ENCODE results near the gene QPCT.
"Not testable (repeated sequence)": the region's sequence is repeated elsewhere in the genome, so short reads cannot be mapped to it uniquely, and the experiment has no call there.

The QPCT gene

DNA sequence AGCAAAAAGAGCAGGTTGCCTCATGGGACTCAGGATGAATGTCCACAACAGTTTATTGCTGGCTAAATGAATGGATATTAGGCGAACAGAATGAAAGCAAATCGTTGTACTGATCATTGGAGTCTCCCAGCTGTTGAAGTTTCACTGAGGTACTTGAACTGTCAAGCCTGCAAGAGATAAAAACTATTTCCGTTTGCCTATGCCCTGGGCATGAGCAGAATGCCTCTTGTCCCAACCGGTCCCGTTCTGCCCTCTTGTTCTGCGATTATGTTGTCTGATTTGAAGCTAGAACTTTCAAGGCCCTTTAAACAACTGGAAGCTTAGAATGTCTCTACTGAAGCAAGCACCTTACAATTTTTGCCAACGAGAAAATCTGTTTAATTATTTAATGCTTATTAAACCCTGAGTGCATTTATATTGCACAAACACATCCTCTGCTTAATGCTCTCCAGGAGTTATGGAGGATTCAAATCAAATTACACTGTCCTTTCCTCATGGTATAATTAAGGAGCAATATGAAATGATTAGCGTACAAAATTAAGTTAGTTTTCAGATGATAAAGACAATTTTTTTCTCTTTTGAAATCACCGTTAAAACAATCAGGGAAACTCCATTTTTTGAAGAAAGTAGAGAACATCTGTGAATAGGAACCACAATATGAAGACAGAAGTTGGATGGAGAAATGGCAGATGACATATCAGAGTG lies 17.7 kb downstream of the QPCT start:
- no peak for DNase-seq

DNA sequence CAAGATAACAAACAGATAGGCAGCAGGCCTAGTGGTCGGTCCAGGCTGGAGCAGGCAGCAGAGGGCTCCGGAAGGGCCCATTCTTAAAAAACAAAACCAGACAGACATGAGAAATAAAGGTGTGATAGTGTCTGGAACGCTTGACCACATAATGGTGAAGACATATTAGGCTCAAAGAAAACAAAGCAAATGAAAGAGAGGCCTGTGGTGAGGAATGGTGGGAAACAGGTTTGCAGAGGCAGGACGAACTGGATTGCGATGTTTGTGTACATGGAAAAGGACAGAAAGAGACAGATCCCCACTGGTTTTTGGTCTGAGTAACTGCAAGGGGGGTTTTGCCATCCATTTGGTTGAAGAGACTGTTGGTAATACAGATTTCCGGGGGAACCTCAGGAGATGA lies 19.9 kb downstream of the QPCT start:
- no peak for DNase-seq

DNA sequence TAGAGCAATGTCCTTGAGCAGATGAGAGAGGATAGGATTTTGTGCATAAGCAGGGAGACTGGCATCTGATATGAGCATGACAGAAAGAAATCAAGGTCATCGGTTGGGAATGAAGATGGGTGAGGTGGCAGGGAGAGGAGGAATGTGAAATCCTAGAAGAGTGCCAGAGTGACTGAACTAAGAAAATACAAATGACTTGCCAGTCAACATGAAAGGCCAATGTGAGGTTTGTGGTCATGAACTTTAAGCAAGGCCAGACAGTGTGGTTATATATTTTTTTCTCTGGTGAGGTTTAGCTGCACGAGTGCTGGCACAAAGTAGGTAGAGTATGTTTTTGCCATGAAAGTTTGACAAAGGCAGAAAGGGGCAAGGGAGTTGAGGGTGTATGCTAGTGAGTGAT lies 21.2 kb downstream of the QPCT start:
- DNase-seq: peak; percentile 55

GRCh38 chr2:37366773-37367172 lies 22.3 kb downstream of the QPCT start:
- peak; percentile 28 for DNase-seq

- no peak for DNase-seq
Observed at GRCh38 chr2:37367310-37367709, 22.9 kb downstream of the QPCT start.

DNA sequence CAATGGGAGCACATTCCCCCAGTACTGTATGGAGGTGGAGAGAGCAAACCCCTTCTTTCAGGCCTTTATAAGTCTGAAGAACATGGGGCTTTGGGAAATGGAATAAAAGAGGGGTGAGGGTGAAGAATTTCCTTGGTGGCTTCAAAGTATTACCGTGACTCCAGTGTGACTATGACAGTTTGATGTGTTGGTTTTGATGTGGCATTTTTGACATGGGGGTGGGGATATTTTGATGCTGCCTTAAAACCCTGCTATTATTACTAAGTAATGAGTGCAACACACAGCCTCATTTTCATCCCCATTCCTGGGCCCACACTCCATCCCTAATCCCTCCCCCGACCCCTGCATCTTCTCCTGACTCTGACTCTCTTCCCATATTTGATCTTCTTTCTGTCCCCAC lies 23.6 kb downstream of the QPCT start:
- DNase-seq: no peak

GRCh38 chr2:37370666-37371065 lies 26.2 kb downstream of the QPCT start:
- no peak for DNase-seq

- no peak for DNase-seq
Observed at GRCh38 chr2:37372000-37372399, 27.6 kb downstream of the QPCT start.

DNA sequence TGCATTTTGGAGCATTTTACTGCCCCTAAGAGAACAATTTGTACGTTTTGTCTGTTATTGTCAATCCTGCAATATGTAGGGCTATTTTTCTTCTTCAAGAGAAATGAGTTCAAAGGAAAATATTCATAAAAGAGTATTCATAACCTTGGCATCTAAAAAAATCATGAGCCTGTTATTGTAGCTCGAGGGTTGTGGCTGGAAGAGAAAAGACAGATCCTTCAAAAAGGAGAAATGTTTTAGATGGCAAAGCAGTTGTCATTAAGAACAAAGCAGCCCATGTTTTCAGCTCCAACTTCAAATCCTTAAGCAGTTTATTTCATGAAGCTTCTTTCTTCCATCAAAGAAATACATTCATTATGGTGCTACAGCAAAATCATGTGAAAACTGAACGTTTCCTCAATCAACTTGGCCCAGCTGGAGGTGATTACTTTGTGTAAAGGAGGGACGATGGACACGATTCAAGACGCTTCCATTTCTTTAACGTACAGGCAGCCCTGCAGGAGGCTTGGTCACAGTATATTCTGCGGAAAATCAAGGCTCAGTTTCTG lies 31.4 kb downstream of the QPCT start:
- no peak for DNase-seq

GRCh38 chr2:37376421-37377186 lies 32.2 kb downstream of the QPCT start:
- peak; percentile 87 for DNase-seq

- DNase-seq: peak; percentile 86
Observed at GRCh38 chr2:37377187-37377532, 32.7 kb downstream of the QPCT start.

DNA sequence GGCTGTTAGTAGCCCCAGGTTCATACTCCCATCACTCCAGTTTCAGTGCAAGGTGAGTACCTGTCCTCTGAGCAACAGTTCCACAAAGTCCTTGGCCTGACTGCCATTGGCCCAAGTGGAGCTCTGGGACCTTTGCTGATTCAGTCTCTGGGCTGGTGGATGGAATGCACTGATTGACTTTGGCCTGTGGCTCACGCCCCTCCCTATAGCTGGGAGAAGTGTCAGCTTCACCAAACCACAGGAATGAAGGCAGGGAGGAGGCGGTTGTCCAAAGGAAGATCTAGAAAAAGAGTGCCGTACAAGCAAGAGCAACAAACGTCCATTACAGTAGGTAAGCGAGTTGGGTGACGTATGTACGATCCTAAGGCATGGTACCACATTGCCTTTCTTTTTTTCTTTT lies 34.0 kb downstream of the QPCT start:
- no peak for DNase-seq

DNA sequence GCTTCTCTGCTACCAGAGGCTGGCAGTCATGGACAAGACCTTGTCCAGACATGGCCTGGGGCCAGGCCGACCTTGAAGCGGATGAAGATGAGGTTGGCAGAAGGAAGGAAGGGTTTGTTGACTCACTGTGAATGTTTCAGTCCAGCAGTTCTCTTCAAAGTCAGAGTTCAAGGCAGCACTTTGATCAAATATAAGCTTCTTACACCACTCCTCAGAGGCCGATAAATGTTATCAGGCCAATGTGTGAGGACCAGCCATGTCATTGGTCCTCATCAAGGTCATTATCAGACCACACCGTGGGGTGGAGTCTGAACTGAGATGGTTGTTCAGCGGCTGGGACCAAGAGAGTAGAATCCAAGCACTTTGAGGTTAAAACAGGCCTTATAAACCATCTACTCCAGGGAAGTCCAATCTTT lies 35.5 kb downstream of the QPCT start:
- DNase-seq: no peak

DNA sequence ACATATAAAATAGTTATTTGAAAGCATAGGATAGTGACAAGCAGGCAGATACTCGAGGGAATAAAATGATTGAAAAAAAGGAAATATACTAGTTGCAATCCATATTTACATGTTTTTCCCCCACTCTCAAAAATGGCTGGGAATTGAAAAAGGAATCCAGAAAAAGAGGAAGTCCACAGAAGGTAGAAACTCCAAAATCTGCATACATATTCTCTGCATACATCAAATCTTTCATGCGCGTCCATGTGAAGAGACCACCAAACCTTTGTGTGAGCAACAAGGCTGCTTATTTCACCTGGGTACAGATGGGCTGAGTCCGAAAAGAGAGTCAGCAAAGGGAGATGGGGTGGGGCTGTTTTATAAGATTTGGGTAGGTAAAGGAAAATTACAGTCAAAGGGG lies 36.4 kb downstream of the QPCT start:
- DNase-seq: not testable (repeated sequence)

DNA sequence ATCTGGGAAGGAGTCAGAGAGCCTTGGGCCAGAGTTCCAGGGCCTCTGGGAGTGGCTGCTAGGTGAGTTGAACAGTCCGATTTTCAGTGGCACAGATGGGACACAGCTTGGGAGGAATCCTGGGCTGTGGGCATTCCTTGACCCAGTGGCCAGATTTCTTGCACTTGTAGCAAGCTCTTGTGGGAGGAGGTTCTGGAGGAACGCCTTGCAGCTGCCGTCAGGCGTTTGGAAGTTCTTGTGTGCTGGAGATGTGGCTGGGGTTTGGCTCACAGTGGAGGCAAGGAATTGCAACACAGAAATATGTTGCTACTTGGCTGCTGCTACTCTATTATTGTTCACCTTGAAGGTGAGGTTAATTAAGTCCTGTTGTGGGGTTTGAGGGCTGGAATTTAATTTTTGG lies 39.8 kb downstream of the QPCT start:
- not testable (repeated sequence) for DNase-seq

GRCh38 chr2:37387148-37387835 lies 42.9 kb downstream of the QPCT start:
- DNase-seq: no peak

GRCh38 chr2:37388074-37388473 lies 43.6 kb downstream of the QPCT start:
- no peak for DNase-seq

DNA sequence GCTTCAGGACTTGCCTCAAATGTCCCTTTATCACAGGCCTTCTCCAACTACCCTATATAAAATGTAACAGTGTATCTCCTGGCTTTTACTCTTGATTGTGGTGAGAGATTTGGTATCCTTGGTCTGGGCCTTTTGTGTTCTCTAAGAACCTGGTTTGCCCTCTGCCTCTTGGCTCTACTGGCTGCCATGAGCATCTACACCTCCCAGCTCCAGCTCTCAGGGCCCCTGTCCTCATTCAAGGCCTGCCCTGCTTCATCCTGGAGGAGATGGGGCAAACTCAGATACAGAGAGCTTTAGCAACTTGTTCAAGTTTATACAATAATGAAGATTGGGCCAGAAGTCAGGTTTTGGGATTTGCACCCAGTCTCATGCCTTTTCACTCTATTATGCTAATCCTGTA lies 45.0 kb downstream of the QPCT start:
- DNase-seq: peak; percentile 40

DNA sequence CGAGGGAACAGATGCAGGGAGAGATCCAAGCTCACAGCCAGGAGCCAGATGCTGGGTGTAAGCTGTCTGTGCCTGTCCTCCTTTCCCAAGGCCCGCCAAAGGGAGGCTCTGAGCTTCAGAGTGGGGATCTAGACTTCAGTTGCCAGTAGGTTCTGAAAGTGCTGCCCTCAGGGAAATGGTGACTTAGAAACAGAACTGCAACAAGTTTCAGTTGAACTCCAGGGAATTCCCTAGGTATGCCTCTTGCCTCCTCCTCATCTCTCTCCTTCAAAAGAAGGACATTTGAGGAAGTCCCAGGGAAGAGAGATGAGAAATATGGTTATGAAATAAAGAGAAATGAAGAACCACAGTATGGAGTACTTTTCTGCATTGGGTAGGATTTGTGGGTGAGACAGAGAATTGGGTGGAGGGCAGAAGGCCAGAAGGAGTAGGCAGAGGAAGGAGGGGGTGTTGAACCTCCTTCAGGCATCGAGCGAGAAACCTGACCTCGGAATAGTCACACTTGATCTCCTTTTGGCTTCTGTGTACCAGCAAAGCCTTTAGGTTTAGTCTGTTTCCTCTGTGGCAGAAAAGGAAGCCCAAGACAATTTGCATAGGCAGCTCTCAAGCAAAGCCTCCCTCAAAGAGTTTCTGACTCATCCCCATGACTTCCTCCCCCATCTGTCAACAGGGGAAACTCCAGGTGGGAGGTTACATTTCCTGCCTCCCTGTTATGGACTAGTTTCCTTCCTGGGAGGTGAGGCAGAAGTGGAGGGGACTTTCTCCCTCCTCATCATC lies 45.7 kb downstream of the QPCT start:
- peak; percentile 90 for DNase-seq

- no peak for DNase-seq
Observed at GRCh38 chr2:37390777-37391176, 46.3 kb downstream of the QPCT start.

GRCh38 chr2:37391711-37392110 lies 47.3 kb downstream of the QPCT start:
- no peak for DNase-seq

GRCh38 chr2:37392428-37392827 lies 48.0 kb downstream of the QPCT start:
- DNase-seq: no peak

DNA sequence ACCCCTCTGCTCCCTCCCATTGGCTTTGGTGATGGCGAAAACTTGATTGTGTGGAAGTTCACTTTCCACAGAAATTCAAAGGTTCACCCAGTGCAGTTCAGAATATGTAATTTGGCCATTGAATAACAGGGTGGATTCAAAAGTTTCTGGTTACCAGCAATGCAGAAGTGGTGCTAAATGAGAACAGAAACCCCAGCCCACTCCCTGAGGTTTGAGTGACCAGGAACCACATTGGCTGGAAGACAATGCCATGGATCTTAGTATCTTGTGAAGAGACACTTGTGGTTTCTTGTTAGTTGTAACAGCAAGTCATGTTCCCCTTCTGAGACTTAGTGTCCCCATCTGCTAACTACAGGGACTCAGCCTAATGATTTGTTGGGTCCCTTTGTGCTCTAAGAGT lies 49.8 kb downstream of the QPCT start:
- DNase-seq: no peak

Data from activated CD4-positive, alpha-beta T cell treated with anti-CD3 and anti-CD28 coated beads, Interleukin-2, amount 50 U/mL, for 16 hours (primary cell).